HepG2 (cell line): ENCODE results near the gene BCL2. TPM values are rescaled to one million over a fixed set of nuclear protein-coding genes. Genes with fewer than 3 reads are reported as not detected.

Experiments used
- CAMTA2 ChIP-seq: sonication (generic); formaldehyde crosslinking; IDR thresholded peaks from 2 replicates; pipeline ENCODE4 v1.4.0; 2020; ENCODE audit warnings: mild to moderate bottlenecking, missing genetic modification reagents, borderline replicate concordance
- ELF1 ChIP-seq: sonication (generic); formaldehyde crosslinking; IDR thresholded peaks from 2 replicates; pipeline ENCODE4 v1.4.0; 2020; ENCODE audit warnings: missing genetic modification reagents
- HNRNPUL1 ChIP-seq: fragments of 200-400 bp; formaldehyde crosslinking; IDR thresholded peaks from 2 replicates; pipeline ENCODE4 v1.6.1; 2017; ENCODE audit warnings: low read depth, mild to moderate bottlenecking, low read length, moderate library complexity
- MEIS2 ChIP-seq: sonication (generic); formaldehyde crosslinking; IDR thresholded peaks from 2 replicates; pipeline ENCODE4 v1.9.0; 2021; ENCODE audit warnings: mild to moderate bottlenecking, missing genetic modification reagents
- MTA1 ChIP-seq: sonication (generic); formaldehyde crosslinking; IDR thresholded peaks from 2 replicates; pipeline ENCODE4 v1.4.0; 2020; ENCODE audit warnings: missing genetic modification reagents, mild to moderate bottlenecking, borderline replicate concordance
- NCOA5 ChIP-seq: sonication (generic); formaldehyde crosslinking; IDR thresholded peaks from 2 replicates; pipeline ENCODE4 v1.4.0; 2020; ENCODE audit warnings: missing genetic modification reagents
- NR2F2 ChIP-seq: IDR thresholded peaks from 2 replicates; pipeline ENCODE4 v1.6.1; 2012; ENCODE audit warnings: low read depth, inconsistent platforms, borderline replicate concordance
- PBX3 ChIP-seq: sonication (generic); formaldehyde crosslinking; IDR thresholded peaks from 2 replicates; pipeline ENCODE4 v1.8.1; 2023; ENCODE audit warnings: missing genetic modification reagents, inconsistent platforms, borderline replicate concordance
- TGIF2 ChIP-seq: IDR thresholded peaks from 2 replicates; pipeline ENCODE4 v1.6.1; 2016; ENCODE audit warnings: control low read depth, missing compliant biosample characterization
- U2AF1 ChIP-seq: fragments of 200-400 bp; formaldehyde crosslinking; optimal IDR thresholded peaks from 2 replicates; pipeline ENCODE3; 2017; ENCODE audit warnings: mild to moderate bottlenecking, low read depth, low read length
- ZBTB20 ChIP-seq: sonication (generic); formaldehyde crosslinking; IDR thresholded peaks from 2 replicates; pipeline ENCODE4 v1.8.1; 2023; ENCODE audit warnings: missing genetic modification reagents, low read depth, mild to moderate bottlenecking, borderline replicate concordance
- ZNF781 ChIP-seq: sonication (generic); formaldehyde crosslinking; IDR thresholded peaks from 2 replicates; pipeline ENCODE4 v1.5.1; 2020; ENCODE audit warnings: borderline replicate concordance, mild to moderate bottlenecking, missing genetic modification reagents; ENCODE audit errors: not compliant biosample characterization
- polyA plus RNA-seq, 8 experiments: library from polyadenylated mRNA; depleted of rRNA in 3 of 8; stranded (reverse) in 7 of 8; unstranded in 1 of 8; fragments of >200 nt; fragmentation: Illumina TruSeq in 4 of 8; extraction: Trizol in 4 of 8; gene quantifications; 2 replicates each; pipeline versions ENCODE4 v1.2.1 to v1.2.3, GENCODE V29; 2011 to 2016; ENCODE audit warnings: low read depth in 4 of 8, missing spikeins in 1 of 8, mixed read lengths in 1 of 8; ENCODE audit not compliant: insufficient read depth in 1 of 8
- total RNA-seq, 5 experiments: library from RNA; depleted of rRNA; stranded (reverse); fragments of >200 nt; fragmentation: Illumina TruSeq; extraction: Trizol; gene quantifications; 2 replicates each; pipeline ENCODE4 v1.2.3, GENCODE V29; 2016; ENCODE audit warnings: low read depth in 1 of 5
- TF ChIP-seq, protein P1 (sequence below): sonication (generic); formaldehyde crosslinking; IDR thresholded peaks from 2 replicates; pipeline ENCODE4 v1.5.0; 2020; ENCODE audit warnings: missing genetic modification reagents, mild to moderate bottlenecking, borderline replicate concordance
- TF ChIP-seq, protein P2 (sequence below): sonication (generic); formaldehyde crosslinking; IDR thresholded peaks from 2 replicates; pipeline ENCODE4 v1.4.0; 2020; ENCODE audit warnings: mild to moderate bottlenecking, low read depth, missing genetic modification reagents
- TF ChIP-seq, protein P3 (sequence below): sonication (generic); formaldehyde crosslinking; IDR thresholded peaks from one replicate; pipeline ENCODE4 v1.5.1; 2020; ENCODE audit warnings: mild to moderate bottlenecking, missing genetic modification reagents; ENCODE audit errors: not compliant biosample characterization

Gene BCL2
- total and polyA plus RNA-seq, 2 of the 13 experiments (the other 11 are each of a cell fraction or from before 2014, with no cell fraction given): 0.07 to 0.53 TPM

DNA sequence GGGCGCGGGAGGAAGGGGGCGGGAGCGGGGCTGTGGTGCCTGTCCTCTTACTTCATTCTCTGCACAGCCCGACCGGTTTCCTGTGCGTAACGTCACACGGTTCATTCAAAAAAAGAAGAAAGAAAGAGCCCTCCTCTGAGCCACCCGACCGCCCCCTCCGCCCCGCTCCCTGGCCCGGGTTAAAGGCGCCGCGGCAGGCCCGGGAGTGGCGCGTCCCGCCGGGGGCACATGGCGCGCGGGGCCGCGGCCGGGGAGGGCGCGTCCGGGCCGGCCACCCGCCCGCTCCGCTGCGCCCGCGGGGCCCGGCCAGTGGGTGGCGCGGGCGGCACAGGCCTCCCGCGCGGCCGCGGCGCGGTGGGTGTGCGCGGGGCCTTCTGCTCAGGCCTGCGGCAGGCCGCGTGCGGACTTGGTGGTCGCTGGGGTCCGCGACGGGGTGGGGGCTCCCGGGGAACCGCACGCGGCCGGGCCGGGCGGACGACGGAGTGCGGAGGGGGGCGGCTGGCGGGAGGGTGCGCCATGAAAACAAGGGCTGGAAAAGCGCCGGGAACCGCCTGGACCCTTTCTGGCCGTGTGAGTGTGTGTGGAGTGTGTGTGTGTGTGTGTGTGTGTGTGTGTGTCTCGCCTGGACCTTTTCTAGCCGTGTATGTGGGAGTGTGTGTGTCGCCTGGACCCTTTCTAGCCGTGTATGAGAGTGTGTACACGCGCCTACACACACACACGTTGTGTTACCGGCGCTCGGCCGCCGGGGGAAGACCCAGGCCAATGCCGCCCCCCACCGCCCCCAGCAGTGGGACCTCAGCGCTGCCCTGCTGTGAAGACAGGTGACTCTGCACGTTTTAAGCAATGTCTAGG, 780 bp upstream of the BCL2 start (continued):
- TF ChIP-seq, protein P1, sequence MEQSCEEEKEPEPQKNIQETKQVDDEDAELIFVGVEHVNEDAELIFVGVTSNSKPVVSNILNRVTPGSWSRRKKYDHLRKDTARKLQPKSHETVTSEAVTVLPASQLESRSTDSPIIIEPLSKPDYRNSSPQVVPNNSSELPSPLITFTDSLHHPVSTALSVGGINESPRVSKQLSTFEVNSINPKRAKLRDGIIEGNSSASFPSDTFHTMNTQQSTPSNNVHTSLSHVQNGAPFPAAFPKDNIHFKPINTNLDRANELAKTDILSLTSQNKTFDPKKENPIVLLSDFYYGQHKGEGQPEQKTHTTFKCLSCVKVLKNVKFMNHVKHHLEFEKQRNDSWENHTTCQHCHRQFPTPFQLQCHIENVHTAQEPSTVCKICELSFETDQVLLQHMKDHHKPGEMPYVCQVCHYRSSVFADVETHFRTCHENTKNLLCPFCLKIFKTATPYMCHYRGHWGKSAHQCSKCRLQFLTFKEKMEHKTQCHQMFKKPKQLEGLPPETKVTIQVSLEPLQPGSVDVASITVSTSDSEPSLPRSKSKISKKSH (CRISPR knock-in tag): no peak
- TF ChIP-seq MEIS2 (CRISPR knock-in tag) (no peak), PBX3 (no peak), NCOA5 (CRISPR knock-in tag) (no peak), CAMTA2 (CRISPR knock-in tag) (peak; percentile 20; the same call in 1 of the 2 replicates), HNRNPUL1 (no peak), MTA1 (no peak), U2AF1 (no peak), TGIF2 (CRISPR knock-in tag) (no peak), ZBTB20 (CRISPR knock-in tag) (no peak), ELF1 (CRISPR knock-in tag) (no peak), NR2F2 (no peak), ZNF781 (peak; percentile 46)
- TF ChIP-seq, protein P2, sequence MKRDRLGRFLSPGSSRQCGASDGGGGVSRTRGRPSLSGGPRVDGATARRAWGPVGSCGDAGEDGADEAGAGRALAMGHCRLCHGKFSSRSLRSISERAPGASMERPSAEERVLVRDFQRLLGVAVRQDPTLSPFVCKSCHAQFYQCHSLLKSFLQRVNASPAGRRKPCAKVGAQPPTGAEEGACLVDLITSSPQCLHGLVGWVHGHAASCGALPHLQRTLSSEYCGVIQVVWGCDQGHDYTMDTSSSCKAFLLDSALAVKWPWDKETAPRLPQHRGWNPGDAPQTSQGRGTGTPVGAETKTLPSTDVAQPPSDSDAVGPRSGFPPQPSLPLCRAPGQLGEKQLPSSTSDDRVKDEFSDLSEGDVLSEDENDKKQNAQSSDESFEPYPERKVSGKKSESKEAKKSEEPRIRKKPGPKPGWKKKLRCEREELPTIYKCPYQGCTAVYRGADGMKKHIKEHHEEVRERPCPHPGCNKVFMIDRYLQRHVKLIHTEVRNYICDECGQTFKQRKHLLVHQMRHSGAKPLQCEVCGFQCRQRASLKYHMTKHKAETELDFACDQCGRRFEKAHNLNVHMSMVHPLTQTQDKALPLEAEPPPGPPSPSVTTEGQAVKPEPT: no peak
- TF ChIP-seq, protein P3, sequence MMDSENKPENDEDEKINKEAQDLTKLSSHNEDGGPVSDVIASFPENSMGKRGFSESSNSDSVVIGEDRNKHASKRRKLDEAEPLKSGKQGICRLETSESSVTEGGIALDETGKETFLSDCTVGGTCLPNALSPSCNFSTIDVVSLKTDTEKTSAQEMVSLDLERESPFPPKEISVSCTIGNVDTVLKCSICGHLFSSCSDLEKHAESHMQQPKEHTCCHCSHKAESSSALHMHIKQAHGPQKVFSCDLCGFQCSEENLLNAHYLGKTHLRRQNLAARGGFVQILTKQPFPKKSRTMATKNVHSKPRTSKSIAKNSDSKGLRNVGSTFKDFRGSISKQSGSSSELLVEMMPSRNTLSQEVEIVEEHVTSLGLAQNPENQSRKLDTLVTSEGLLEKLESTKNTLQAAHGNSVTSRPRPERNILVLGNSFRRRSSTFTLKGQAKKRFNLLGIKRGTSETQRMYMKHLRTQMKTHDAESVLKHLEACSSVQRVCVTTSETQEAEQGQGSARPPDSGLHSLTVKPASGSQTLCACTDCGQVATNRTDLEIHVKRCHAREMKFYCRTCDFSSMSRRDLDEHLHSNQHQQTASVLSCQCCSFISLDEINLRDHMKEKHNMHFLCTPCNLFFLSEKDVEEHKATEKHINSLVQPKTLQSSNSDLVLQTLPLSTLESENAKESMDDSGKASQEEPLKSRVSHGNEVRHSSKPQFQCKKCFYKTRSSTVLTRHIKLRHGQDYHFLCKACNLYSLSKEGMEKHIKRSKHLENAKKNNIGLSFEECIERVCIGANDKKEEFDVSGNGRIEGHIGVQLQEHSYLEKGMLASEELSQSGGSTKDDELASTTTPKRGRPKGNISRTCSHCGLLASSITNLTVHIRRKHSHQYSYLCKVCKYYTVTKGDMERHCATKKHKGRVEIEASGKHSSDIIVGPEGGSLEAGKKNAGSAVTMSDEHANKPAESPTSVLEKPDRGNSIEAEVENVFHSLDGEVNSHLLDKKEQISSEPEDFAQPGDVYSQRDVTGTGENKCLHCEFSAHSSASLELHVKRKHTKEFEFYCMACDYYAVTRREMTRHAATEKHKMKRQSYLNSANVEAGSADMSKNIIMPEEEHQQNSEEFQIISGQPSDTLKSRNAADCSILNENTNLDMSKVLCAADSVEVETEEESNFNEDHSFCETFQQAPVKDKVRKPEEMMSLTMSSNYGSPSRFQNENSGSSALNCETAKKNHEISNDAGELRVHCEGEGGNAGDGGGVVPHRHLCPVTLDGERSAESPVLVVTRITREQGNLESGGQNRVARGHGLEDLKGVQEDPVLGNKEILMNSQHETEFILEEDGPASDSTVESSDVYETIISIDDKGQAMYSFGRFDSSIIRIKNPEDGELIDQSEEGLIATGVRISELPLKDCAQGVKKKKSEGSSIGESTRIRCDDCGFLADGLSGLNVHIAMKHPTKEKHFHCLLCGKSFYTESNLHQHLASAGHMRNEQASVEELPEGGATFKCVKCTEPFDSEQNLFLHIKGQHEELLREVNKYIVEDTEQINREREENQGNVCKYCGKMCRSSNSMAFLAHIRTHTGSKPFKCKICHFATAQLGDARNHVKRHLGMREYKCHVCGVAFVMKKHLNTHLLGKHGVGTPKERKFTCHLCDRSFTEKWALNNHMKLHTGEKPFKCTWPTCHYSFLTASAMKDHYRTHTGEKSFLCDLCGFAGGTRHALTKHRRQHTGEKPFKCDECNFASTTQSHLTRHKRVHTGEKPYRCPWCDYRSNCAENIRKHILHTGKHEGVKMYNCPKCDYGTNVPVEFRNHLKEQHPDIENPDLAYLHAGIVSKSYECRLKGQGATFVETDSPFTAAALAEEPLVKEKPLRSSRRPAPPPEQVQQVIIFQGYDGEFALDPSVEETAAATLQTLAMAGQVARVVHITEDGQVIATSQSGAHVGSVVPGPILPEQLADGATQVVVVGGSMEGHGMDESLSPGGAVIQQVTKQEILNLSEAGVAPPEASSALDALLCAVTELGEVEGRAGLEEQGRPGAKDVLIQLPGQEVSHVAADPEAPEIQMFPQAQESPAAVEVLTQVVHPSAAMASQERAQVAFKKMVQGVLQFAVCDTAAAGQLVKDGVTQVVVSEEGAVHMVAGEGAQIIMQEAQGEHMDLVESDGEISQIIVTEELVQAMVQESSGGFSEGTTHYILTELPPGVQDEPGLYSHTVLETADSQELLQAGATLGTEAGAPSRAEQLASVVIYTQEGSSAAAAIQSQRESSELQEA: no peak
